H1 (cell line): ENCODE data around the gene KRTAP3-2. TPM values are rescaled to one million over a fixed set of nuclear protein-coding genes. Genes with fewer than 3 reads are reported as not detected.

ENCODE experiments used
- CTCF ChIA-PET: fragments of 300-600 bp; sonication (Branson Sonifier 250); formaldehyde crosslinking; loops from one replicate; lab custom pipeline; 2021; ENCODE audit not compliant: partially characterized antibody; lab: Charles Lee
- POLR2A ChIA-PET: fragments of 300-600 bp; sonication (Branson Sonifier 250); formaldehyde crosslinking; loops from one replicate; lab custom pipeline; 2021; ENCODE audit warnings: inconsistent platforms; ENCODE audit not compliant: partially characterized antibody; lab: Charles Lee
- DNase-seq, 2 experiments: peaks; one replicate each; pipeline versions ENCODE4 v3.0.0 to v3.0.0-alpha.2; 2010 to 2022; ENCODE audit warnings: low spot score in 2 of 2, low read depth in 1 of 2, mixed read lengths in 1 of 2
- FAIRE-seq: peaks from 2 replicates; lab custom pipeline; 2011; peaks lifted over from hg19 to GRCh38; lab: Jason Lieb, UNC
- H2AFZ ChIP-seq: 2 replicates; pipeline ENCODE4 v1.8.1; 2012; ENCODE audit warnings: low read length, inconsistent platforms
- H2AK5ac ChIP-seq: 2 replicates; pipeline ENCODE4 v1.6.1; 2013; ENCODE audit warnings: low read depth, low read length
- H2BK120ac ChIP-seq: replicated peaks from 2 replicates; pipeline ENCODE3; 2013; ENCODE audit warnings: low read depth, low read length, inconsistent platforms
- H2BK12ac ChIP-seq: 2 replicates; pipeline ENCODE4 v1.6.1; 2013; ENCODE audit warnings: low read depth, low read length
- H2BK15ac ChIP-seq: 2 replicates; pipeline ENCODE4 v1.6.1; 2013; ENCODE audit warnings: low read length
- H2BK20ac ChIP-seq: 2 replicates; pipeline ENCODE4 v1.6.1; 2013; ENCODE audit warnings: low read length
- H2BK5ac ChIP-seq: 2 replicates; pipeline ENCODE4 v1.6.1; 2013; ENCODE audit warnings: low read depth, low read length
- H3K14ac ChIP-seq: 2 replicates; pipeline ENCODE4 v1.6.1; 2013; ENCODE audit warnings: inconsistent platforms; ENCODE audit not compliant: insufficient read length
- H3K18ac ChIP-seq: 2 replicates; pipeline ENCODE4 v1.6.1; 2013; ENCODE audit warnings: low read length; ENCODE audit errors: extremely low read depth
- H3K23ac ChIP-seq: 2 replicates; pipeline ENCODE4 v1.6.1; 2013; ENCODE audit warnings: inconsistent platforms; ENCODE audit not compliant: insufficient read length
- H3K23me2 ChIP-seq: 2 replicates; pipeline ENCODE4 v1.6.1; 2013; ENCODE audit warnings: low read depth, low read length
- H3K27ac ChIP-seq: 2 replicates; pipeline ENCODE4 v1.6.1; 2011; ENCODE audit warnings: low read depth, low read length, inconsistent platforms
- H3K27me3 ChIP-seq, 4 experiments: replicated peaks in 1 of 4; 1 replicate in 1 of 4; 2 replicates in 3 of 4; pipeline versions ENCODE4 v1.6.1 to v1.8.1; 2011 to 2013; ENCODE audit warnings: low read length in 3 of 4, mild to moderate bottlenecking in 3 of 4, inconsistent platforms in 2 of 4, mixed read lengths in 2 of 4, moderate library complexity in 1 of 4; ENCODE audit not compliant: control insufficient read depth in 3 of 4, insufficient read depth in 3 of 4; ENCODE audit errors: extremely low read depth in 1 of 4
- H3K36me3 ChIP-seq, 4 experiments: 2 replicates each; pipeline versions ENCODE4 v1.6.1 to v1.8.1; 2011 to 2013; ENCODE audit warnings: mild to moderate bottlenecking in 4 of 4, low read length in 3 of 4, moderate library complexity in 2 of 4, control low read depth in 1 of 4, inconsistent platforms in 1 of 4; ENCODE audit not compliant: insufficient read depth in 4 of 4, control insufficient read depth in 2 of 4
- H3K4ac ChIP-seq: replicated peaks from 2 replicates; pipeline ENCODE3; 2013; ENCODE audit warnings: low read length, low read depth, mixed read lengths, inconsistent platforms; ENCODE audit not compliant: insufficient read length
- H3K4me1 ChIP-seq, 4 experiments: replicated peaks in 1 of 4; 1 replicate in 1 of 4; 2 replicates in 3 of 4; pipeline versions ENCODE4 v1.6.1 to v1.8.1; 2011 to 2013; ENCODE audit warnings: low read length in 3 of 4, inconsistent platforms in 2 of 4, mixed read lengths in 1 of 4; ENCODE audit not compliant: insufficient read depth in 4 of 4, control insufficient read depth in 3 of 4
- H3K4me2 ChIP-seq, 2 experiments: 2 replicates each; pipeline versions ENCODE4 v1.6.1 to v1.8.1; 2011 to 2013; ENCODE audit warnings: low read depth in 2 of 2, low read length in 2 of 2, control low read depth in 1 of 2, inconsistent platforms in 1 of 2, mild to moderate bottlenecking in 1 of 2; ENCODE audit not compliant: insufficient read depth in 1 of 2
- H3K4me3 ChIP-seq, 4 experiments: fragments of 200-600, 300-600 bp in 1 of 4; sonication (generic), shearing (Covaris generic), sonication (Bioruptor Twin) in 1 of 4; 2 replicates each; pipeline versions ENCODE4 v1.5.1 to v1.8.1; 2011 to 2016; ENCODE audit warnings: low read length in 4 of 4, low read depth in 3 of 4, control low read depth in 2 of 4, inconsistent platforms in 2 of 4, mild to moderate bottlenecking in 2 of 4, mixed read lengths in 1 of 4, moderate library complexity in 1 of 4; ENCODE audit not compliant: insufficient read depth in 2 of 4; ENCODE audit errors: extremely low read depth in 1 of 4
- H3K56ac ChIP-seq: replicated peaks from 2 replicates; pipeline ENCODE3; 2013; ENCODE audit warnings: low read depth, mild to moderate bottlenecking, mixed read lengths, low read length, inconsistent platforms; ENCODE audit not compliant: insufficient read length
- H3K79me1 ChIP-seq: 2 replicates; pipeline ENCODE4 v1.6.1; 2013; ENCODE audit warnings: low read depth, low read length, control low read depth
- H3K79me2 ChIP-seq, 2 experiments: 2 replicates each; pipeline versions ENCODE4 v1.6.1 to v1.8.1; 2012 to 2013; ENCODE audit warnings: low read length in 2 of 2, mild to moderate bottlenecking in 2 of 2, inconsistent platforms in 1 of 2; ENCODE audit not compliant: insufficient read depth in 2 of 2, control insufficient read depth in 1 of 2
- H3K9ac ChIP-seq, 4 experiments: replicated peaks in 1 of 4; 1 replicate in 1 of 4; 2 replicates in 3 of 4; pipeline versions ENCODE4 v1.6.1 to v1.8.1; 2011 to 2013; ENCODE audit warnings: low read depth in 3 of 4, low read length in 3 of 4, control low read depth in 2 of 4, mild to moderate bottlenecking in 2 of 4, moderate library complexity in 2 of 4, inconsistent platforms in 1 of 4; ENCODE audit errors: extremely low read depth in 1 of 4
- H3K9me3 ChIP-seq, 2 experiments: 2 replicates each; pipeline versions ENCODE4 v1.6.1 to v1.8.1; 2012 to 2013; ENCODE audit warnings: mild to moderate bottlenecking in 2 of 2, moderate library complexity in 2 of 2, control low read depth in 1 of 2, inconsistent platforms in 1 of 2, low read depth in 1 of 2, low read length in 1 of 2, mixed read lengths in 1 of 2; ENCODE audit not compliant: insufficient read depth in 2 of 2
- H4K20me1 ChIP-seq, 2 experiments: replicated peaks in 1 of 2; 2 replicates each; pipeline versions ENCODE3 to v1.8.1; 2011 to 2013; ENCODE audit warnings: inconsistent platforms in 2 of 2, low read length in 2 of 2, mild to moderate bottlenecking in 1 of 2; ENCODE audit not compliant: insufficient read depth in 2 of 2, control insufficient read depth in 1 of 2
- H4K5ac ChIP-seq: 2 replicates; pipeline ENCODE4 v1.6.1; 2013; ENCODE audit warnings: low read length, low read depth, mixed read lengths, inconsistent platforms; ENCODE audit not compliant: insufficient read length
- H4K8ac ChIP-seq: 2 replicates; pipeline ENCODE4 v1.8.0; 2013; ENCODE audit warnings: mild to moderate bottlenecking, moderate library complexity, low read length, inconsistent platforms; ENCODE audit not compliant: insufficient read depth; ENCODE audit errors: extremely low read depth
- H4K91ac ChIP-seq: replicated peaks from 2 replicates; pipeline ENCODE3; 2013; ENCODE audit warnings: low read length, mixed read lengths, inconsistent platforms; ENCODE audit not compliant: insufficient read length
- CREB1 ChIP-seq: IDR thresholded peaks from 2 replicates; pipeline ENCODE4 v1.6.1; 2012; ENCODE audit warnings: inconsistent platforms
- EZH2 ChIP-seq: fragments of 200-600 bp; sonication (generic); IDR thresholded peaks from 2 replicates; pipeline ENCODE4 v1.7.1; 2012; ENCODE audit warnings: low read depth, mild to moderate bottlenecking, moderate library complexity, low read length, inconsistent platforms; ENCODE audit not compliant: severe bottlenecking
- KDM4A ChIP-seq: IDR thresholded peaks from one replicate; pipeline ENCODE4 v1.7.1; 2012; ENCODE audit warnings: low read depth, mild to moderate bottlenecking, moderate library complexity, low read length, inconsistent platforms; ENCODE audit not compliant: severe bottlenecking
- POU5F1 ChIP-seq: IDR thresholded peaks from 2 replicates; pipeline ENCODE4 v1.6.1; 2011; ENCODE audit warnings: low read depth, mild to moderate bottlenecking, low read length, moderate library complexity
- RFX5 ChIP-seq: IDR thresholded peaks from 2 replicates; pipeline ENCODE4 v1.6.1; 2011; ENCODE audit warnings: low read depth, low read length, improper control_type of control experiment, borderline replicate concordance
- TCF12 ChIP-seq: IDR thresholded peaks from 2 replicates; pipeline ENCODE4 v1.6.1; 2011; ENCODE audit warnings: low read depth, mild to moderate bottlenecking, low read length
- TEAD4 ChIP-seq: IDR thresholded peaks from 2 replicates; pipeline ENCODE4 v1.6.1; 2012; ENCODE audit warnings: low read depth, low read length, inconsistent platforms, mixed read lengths
- WGBS, 2 experiments: shearing (Covaris generic) in 1 of 2; methylation state at CpG; one replicate each; pipeline versions ENCODE4 v1.1.6 to v1.1.7; 2013 to 2015; ENCODE audit warnings: low lambda C conversion rate in 2 of 2, mixed read lengths in 2 of 2, inconsistent platforms in 1 of 2, low coverage in 1 of 2, missing lambda C conversion rate in 1 of 2; ENCODE audit not compliant: insufficient replicate concordance in 2 of 2, insufficient coverage in 1 of 2, insufficient read length in 1 of 2; ENCODE audit errors: extremely low coverage in 1 of 2, missing lambda C conversion rate in 1 of 2; 5-methylcytosine and 5-hydroxymethylcytosine counted together
- polyA plus RNA-seq, 7 experiments: library from polyadenylated mRNA; depleted of rRNA in 3 of 7; stranded (reverse) in 5 of 7; unstranded in 2 of 7; fragments of >200 nt in 5 of 7; fragments of 200-250 nt in 2 of 7; gene quantifications; 1 replicate in 5 of 7; 2 replicates in 1 of 7; 4 replicates in 1 of 7; pipeline versions ENCODE4 v1.2.1 to v1.2.3, GENCODE V29; 2011 to 2013; ENCODE audit warnings: missing spikeins in 2 of 7, mixed read lengths in 2 of 7
- total RNA-seq: library from RNA; stranded (reverse); fragmentation: NEBNext Ultra II Directional; extraction: Animal tissue kit (Norgen Biotek cat#: 25700); gene quantifications from 2 replicates; pipeline ENCODE4 v1.2.1, GENCODE V29; 2021

The KRTAP3-2 gene
- total and polyA plus RNA-seq, 2 of the 8 experiments (the other 6 are each of a cell fraction or from before 2014, with no cell fraction given) = not detected

GRCh38 chr17:40960144-40960543, 39.6 kb downstream of the KRTAP3-2 start:
- no peak overlapping the region for H3K14ac ChIP-seq
- H3K27me3 ChIP-seq = no peaks in the 10 kb centered on the region
- H4K5ac ChIP-seq = no peak overlapping the region
- no peak overlapping the region for H3K56ac ChIP-seq
- no peaks in the 10 kb centered on the region for H3K79me1 ChIP-seq
- no peak overlapping the region for H3K4ac ChIP-seq
- H3K9ac ChIP-seq = no peak overlapping the region; a peak in 1 of 7 replicates
- H2BK20ac ChIP-seq = no peak overlapping the region
- H2BK120ac ChIP-seq = no peak overlapping the region
- no peaks in the 10 kb centered on the region for H3K36me3 ChIP-seq
- no peak for DNase-seq
- WGBS, 2 experiments = 91% methylated on average over 10 of the region's 10 CpGs; no CpG with 5 or more reads in 1 of the 2 experiments
- H3K79me2 ChIP-seq = no peaks in the 10 kb centered on the region
- no peaks in the 10 kb centered on the region for H4K20me1 ChIP-seq
- peak overlapping the region; percentile 57; the same call in 1 of the 2 replicates for H4K8ac ChIP-seq
- no peak overlapping the region for H2BK5ac ChIP-seq
- no peak overlapping the region for H3K23ac ChIP-seq
- no peaks in the 10 kb centered on the region for H3K23me2 ChIP-seq
- POLR2A ChIA-PET = no interaction called here
- 0 out of 2 replicates have a peak overlapping the region, but pooled peaks have one; percentile 23 for H2BK15ac ChIP-seq
- no peak overlapping the region for H3K4me2 ChIP-seq
- no peak overlapping the region for H3K27ac ChIP-seq
- H3K9me3 ChIP-seq = no peaks in the 10 kb centered on the region
- H2BK12ac ChIP-seq = no peak overlapping the region
- no peak overlapping the region for H3K18ac ChIP-seq
- no peak for FAIRE-seq
- H2AFZ ChIP-seq = no peak overlapping the region
- H2AK5ac ChIP-seq = no peak overlapping the region
- CTCF ChIA-PET = interaction anchor here (1.1 to 5.0 kb wide), 3 partner anchors 21 to 585 kb away, joined by 3 to 34 read pairs (median 3); no protein-coding TSS in a partner anchor
- TF ChIP-seq KDM4A = no peak
- no peak for TF ChIP-seq POU5F1
- no peak for TF ChIP-seq RFX5
- TF ChIP-seq TCF12 = no peak
- no peak for TF ChIP-seq EZH2
- no peak for TF ChIP-seq CREB1
- TF ChIP-seq TEAD4 = peak; percentile 57
- peaks cover 0 to 7% (median 0%) of the 10 kb centered on the region in 4 experiments; a peak in 2 of 7 replicates for H3K4me1 ChIP-seq
- H4K91ac ChIP-seq = no peak overlapping the region
- no peak overlapping the region for H3K4me3 ChIP-seq
